ENCODE results near the gene BRSK1. TPM values are rescaled to one million over a fixed set of nuclear protein-coding genes. Genes with fewer than 3 reads are reported as not detected.

BRSK1 gene
- total RNA-seq, 1 donor from 2014 or later = 24.1 TPM

- Histone ChIP-seq H3K4me2 (no peak overlapping the region), H3K9ac (no peak overlapping the region), H3K4me1 (peaks cover 17% of the 10 kb centered on the region), H3K36me3 (no peaks in the 10 kb centered on the region), H3K4me3 (no peak overlapping the region), H3K79me2 (ENCODE audit: low read depth) (no peaks in the 10 kb centered on the region), H3K27me3 (no peaks in the 10 kb centered on the region), H3K27ac (no peak overlapping the region), H3K9me3 (ENCODE audit: low read depth) (no peaks in the 10 kb centered on the region), H2AFZ (replicated peaks) (no peak overlapping the region), H4K20me1 (ENCODE audit: low read depth) (peaks cover 12% of the 10 kb centered on the region), H3F3A (ENCODE audit: low read depth) (peaks cover 26% of the 10 kb centered on the region)
- TF ChIP-seq CTCF (IDR thresholded peaks at IDR 0.05) = no peak
- Mint-ChIP-seq H3K4me1 (peaks cover 20% of the 10 kb centered on the region), H3K4me3 (no peak overlapping the region), H3K36me3 (peaks cover 41% of the 10 kb centered on the region), H3K27ac (no peak overlapping the region), H3K9me3 (peaks cover 2% of the 10 kb centered on the region), H3K27me3 (ENCODE audit: insufficient read depth, low read depth) (no peaks in the 10 kb centered on the region)
- peak; percentile 83 for DNase-seq (ENCODE audit: low spot score)
These were observed 20.6 kb downstream of the BRSK1 start for GRCh38 chr19:55304279-55304978.

- Mint-ChIP-seq H3K27me3 (ENCODE audit: insufficient read depth, low read depth) (no peaks in the 10 kb centered on the region), H3K27ac (no peak overlapping the region), H3K9me3 (peaks cover 2% of the 10 kb centered on the region), H3K36me3 (peaks cover 38% of the 10 kb centered on the region), H3K4me3 (no peak overlapping the region), H3K4me1 (peaks cover 18% of the 10 kb centered on the region)
- Histone ChIP-seq H3K4me2 (no peak overlapping the region), H3K36me3 (no peaks in the 10 kb centered on the region), H3K27me3 (no peaks in the 10 kb centered on the region), H3K79me2 (ENCODE audit: low read depth) (no peaks in the 10 kb centered on the region), H3K4me1 (peaks cover 17% of the 10 kb centered on the region), H3K4me3 (no peak overlapping the region), H3K9ac (no peak overlapping the region), H3F3A (ENCODE audit: low read depth) (peaks cover 24% of the 10 kb centered on the region), H2AFZ (replicated peaks) (no peak overlapping the region), H3K27ac (no peak overlapping the region), H4K20me1 (ENCODE audit: low read depth) (peaks cover 12% of the 10 kb centered on the region), H3K9me3 (ENCODE audit: low read depth) (no peaks in the 10 kb centered on the region)
- DNase-seq (ENCODE audit: low spot score) = no peak
- no peak for TF ChIP-seq EZH2phosphoT487 (IDR thresholded peaks at IDR 0.05)
- no peak for TF ChIP-seq EZH2 (IDR thresholded peaks at IDR 0.05)
- TF ChIP-seq CTCF (IDR thresholded peaks at IDR 0.05) = no peak
These were observed 21.2 kb downstream of the BRSK1 start for GRCh38 chr19:55304980-55305379.

- no peaks in the 10 kb centered on the region for H3K27me3 Mint-ChIP-seq (ENCODE audit: insufficient read depth, low read depth)
- no peaks in the 10 kb centered on the region for H3K27me3 ChIP-seq
- no peak overlapping the region for H2AFZ ChIP-seq (replicated peaks)
- H3K36me3 ChIP-seq = no peaks in the 10 kb centered on the region
- H3K9ac ChIP-seq = no peak overlapping the region
- peaks cover 19% of the 10 kb centered on the region for H3F3A ChIP-seq (ENCODE audit: low read depth)
- H3K27ac ChIP-seq = no peak overlapping the region
- DNase-seq (ENCODE audit: low spot score) = peak; percentile 76
- peaks cover 2% of the 10 kb centered on the region for H3K9me3 Mint-ChIP-seq
- H3K27ac Mint-ChIP-seq = no peak overlapping the region
- peaks cover 22% of the 10 kb centered on the region for H3K4me1 Mint-ChIP-seq
- peaks cover 15% of the 10 kb centered on the region for H3K4me1 ChIP-seq
- no peak overlapping the region for H3K4me2 ChIP-seq
- H3K4me3 Mint-ChIP-seq = peak overlapping the region; percentile 33
- TF ChIP-seq EZH2 (IDR thresholded peaks at IDR 0.05) (no peak), CTCF (IDR thresholded peaks at IDR 0.05) (no peak), EZH2phosphoT487 (IDR thresholded peaks at IDR 0.05) (no peak)
- no peaks in the 10 kb centered on the region for H3K79me2 ChIP-seq (ENCODE audit: low read depth)
- no peak overlapping the region for H3K4me3 ChIP-seq
- H4K20me1 ChIP-seq (ENCODE audit: low read depth) = peaks cover 12% of the 10 kb centered on the region
- peaks cover 42% of the 10 kb centered on the region for H3K36me3 Mint-ChIP-seq
- no peaks in the 10 kb centered on the region for H3K9me3 ChIP-seq (ENCODE audit: low read depth)
These were observed 21.7 kb downstream of the BRSK1 start for GRCh38 chr19:55305491-55305890.

Data from neural progenitor cell (in vitro differentiated cells).